Right atrium auricular region (tissue), 2 donors: Measurements from ENCODE around the gene CLCN6. TPM values are rescaled to one million over a fixed set of nuclear protein-coding genes. Genes with fewer than 3 reads are reported as not detected.
A peak's percentile ranks its signal among the peaks of the same experiment; 100 is the strongest.

Source experiments
- DNase-seq: peaks from one replicate; pipeline ENCODE4 v3.0.0-alpha.2; 2019; ENCODE audit warnings: low spot score
- H3K27ac ChIP-seq, 2 donors: fragments of 200-600 bp; sonication (generic); 1 replicate in 1 of 2; 2 replicates in 1 of 2; pipeline ENCODE4 v1.5.1; 2016 to 2019
- H3K27me3 ChIP-seq, 2 donors: fragments of 200-600 bp; sonication (generic); one replicate each; pipeline versions ENCODE4 v1.5.1 to v1.6.0; 2017 to 2019
- H3K36me3 ChIP-seq: fragments of 200-600 bp; sonication (generic); one replicate; pipeline ENCODE4 v1.5.1; 2016
- H3K4me1 ChIP-seq, 2 donors: fragments of 200-600 bp; sonication (generic); one replicate each; pipeline versions ENCODE4 v1.5.1 to v1.6.0; 2017 to 2019
- H3K4me3 ChIP-seq, 2 donors: fragments of 200-600 bp; sonication (generic); 1 replicate in 1 of 2; 2 replicates in 1 of 2; pipeline ENCODE4 v1.5.1; 2017 to 2019; ENCODE audit warnings: mild to moderate bottlenecking in 1 of 2, moderate library complexity in 1 of 2
- H3K9me3 ChIP-seq, 2 donors: fragments of 200-600 bp; sonication (generic); one replicate each; pipeline ENCODE4 v1.5.1; 2019
- CTCF ChIP-seq, 2 donors: fragments of 200-600 bp; sonication (generic); IDR thresholded peaks; one replicate each; pipeline ENCODE4 v1.5.1; 2019; ENCODE audit warnings: antibody characterized with exemption in 2 of 2
- total RNA-seq, 2 donors: library from RNA; depleted of rRNA; stranded (reverse); fragments of >200 nt; gene quantifications; one replicate each; pipeline ENCODE4 v1.1.0, GENCODE V29; 2016

CLCN6 gene
- total RNA-seq, 2 donors from 2014 or later = 14.8 to 15.2 TPM

- Histone ChIP-seq H3K4me3 (no peak overlapping the region), H3K4me1 (peaks cover 0 to 21% of the 10 kb centered on the region in 2 donors)
- no peak for TF ChIP-seq CTCF (IDR thresholded peaks at IDR 0.05)
These were observed 24.7 kb upstream of the CLCN6 start for GRCh38 chr1:11781297-11781696.

GRCh38 chr1:11782127-11782708 lies 23.8 kb upstream of the CLCN6 start:
- TF ChIP-seq CTCF (IDR thresholded peaks at IDR 0.05) = no peak
- no peak overlapping the region for H3K4me3 ChIP-seq
- no peak for DNase-seq
- peaks cover 0 to 28% of the 10 kb centered on the region in 2 donors for H3K4me1 ChIP-seq
- H3K27me3 ChIP-seq = no peaks in the 10 kb centered on the region
- no peaks in the 10 kb centered on the region for H3K9me3 ChIP-seq
- no peak overlapping the region for H3K27ac ChIP-seq
- no peaks in the 10 kb centered on the region for H3K36me3 ChIP-seq

More at GRCh38 chr1:11781297-11781696, 24.7 kb upstream of the CLCN6 start:
- Histone ChIP-seq H3K27ac (no peak overlapping the region), H3K36me3 (no peaks in the 10 kb centered on the region), H3K9me3 (no peaks in the 10 kb centered on the region), H3K27me3 (no peaks in the 10 kb centered on the region)
- no peak for DNase-seq

GRCh38 chr1:11783556-11783955 lies 22.4 kb upstream of the CLCN6 start:
- Histone ChIP-seq H3K4me3 (no peak overlapping the region), H3K27me3 (no peaks in the 10 kb centered on the region), H3K4me1 (peaks cover 0 to 42% of the 10 kb centered on the region in 2 donors), H3K27ac (no peak overlapping the region), H3K9me3 (no peaks in the 10 kb centered on the region), H3K36me3 (no peaks in the 10 kb centered on the region)
- no peak for TF ChIP-seq CTCF (IDR thresholded peaks at IDR 0.05)
- DNase-seq = no peak

GRCh38 chr1:11784256-11784992 lies 21.6 kb upstream of the CLCN6 start:
- Histone ChIP-seq H3K27ac (peak overlapping the region; percentile 96 to 98), H3K4me3 (peak overlapping the region in 1 of 2 donors; percentile 35), H3K36me3 (no peaks in the 10 kb centered on the region), H3K9me3 (no peaks in the 10 kb centered on the region), H3K27me3 (no peaks in the 10 kb centered on the region), H3K4me1 (peaks cover 0 to 50% of the 10 kb centered on the region in 2 donors)
- no peak for DNase-seq
- TF ChIP-seq CTCF (IDR thresholded peaks at IDR 0.05) = no peak

- Histone ChIP-seq H3K4me1 (peaks cover 0 to 58% of the 10 kb centered on the region in 2 donors), H3K27ac (peak overlapping the region; percentile 96 to 98), H3K36me3 (peaks cover 3% of the 10 kb centered on the region), H3K4me3 (peak overlapping the region; percentile 3 to 35), H3K9me3 (no peaks in the 10 kb centered on the region), H3K27me3 (no peaks in the 10 kb centered on the region)
- peak; percentile 78 for DNase-seq
- peak; percentile 88 to 91 for TF ChIP-seq CTCF (IDR thresholded peaks at IDR 0.05)
These were observed 20.8 kb upstream of the CLCN6 start for GRCh38 chr1:11784993-11785769.
